ENCODE results near the gene MRPL36. TPM values are rescaled to one million over a fixed set of nuclear protein-coding genes. Genes with fewer than 3 reads are reported as not detected.

Gene MRPL36
- total and polyA plus RNA-seq, 2 donors (not counting 1 experiment from before 2014, with no cell fraction given): 47.9 to 54.8 TPM

DNA sequence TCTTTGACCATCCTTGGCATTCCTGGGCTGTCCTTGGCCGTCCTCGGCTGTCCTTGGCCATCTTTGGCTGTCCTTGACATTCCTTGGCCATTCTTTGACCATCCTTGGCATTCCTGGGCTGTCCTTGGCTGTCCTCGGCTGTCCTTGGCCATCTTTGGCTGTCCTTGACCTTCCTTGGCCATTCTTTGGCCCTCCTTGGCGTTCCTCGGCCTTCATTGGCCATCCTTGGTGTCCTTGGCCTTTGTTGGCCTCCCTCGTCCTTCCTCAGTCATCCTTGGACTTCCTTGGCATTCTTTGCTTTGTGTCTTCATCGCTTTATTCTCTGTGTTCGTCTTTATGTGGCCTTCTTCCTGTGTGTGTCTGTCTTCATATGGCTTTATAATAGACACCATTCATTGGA, 22.2 kb upstream of the MRPL36 start:
- Histone ChIP-seq H3K27ac (ENCODE audit: insufficient read depth, low read length) (no peak overlapping the region), H3K79me2 (ENCODE audit: control insufficient read depth, insufficient read depth, low read length) (no peaks in the 10 kb centered on the region), H3K9ac (ENCODE audit: insufficient read depth, low read length) (no peak overlapping the region), H3K9me3 (ENCODE audit: control insufficient read depth, insufficient read depth, low read depth, low read length) (no peaks in the 10 kb centered on the region), H3K27me3 (ENCODE audit: control insufficient read depth, insufficient read depth, low read length) (no peaks in the 10 kb centered on the region), H2AFZ (ENCODE audit: low read length) (no peak overlapping the region), H4K20me1 (ENCODE audit: control insufficient read depth, extremely low read depth, insufficient read depth, low read length) (no peaks in the 10 kb centered on the region), H3K4me2 (ENCODE audit: extremely low read depth, insufficient read depth, low read length) (no peak overlapping the region), H3K4me3 (replicated peaks in 1 of 4; ENCODE audit: control extremely low read depth in 1 of 4, insufficient read depth in 1 of 4, low read depth in 3 of 4, low read length in 4 of 4) (no peak overlapping the region), H3K36me3 (ENCODE audit: control insufficient read depth, insufficient read depth, low read length) (peaks cover 5% of the 10 kb centered on the region), H3K4me1 (ENCODE audit: control insufficient read depth, extremely low read depth, insufficient read depth, low read length) (no peaks in the 10 kb centered on the region)
- DNase-seq (ENCODE audit: low read depth in 2 of 2): no peak
- TF ChIP-seq, protein P1, sequence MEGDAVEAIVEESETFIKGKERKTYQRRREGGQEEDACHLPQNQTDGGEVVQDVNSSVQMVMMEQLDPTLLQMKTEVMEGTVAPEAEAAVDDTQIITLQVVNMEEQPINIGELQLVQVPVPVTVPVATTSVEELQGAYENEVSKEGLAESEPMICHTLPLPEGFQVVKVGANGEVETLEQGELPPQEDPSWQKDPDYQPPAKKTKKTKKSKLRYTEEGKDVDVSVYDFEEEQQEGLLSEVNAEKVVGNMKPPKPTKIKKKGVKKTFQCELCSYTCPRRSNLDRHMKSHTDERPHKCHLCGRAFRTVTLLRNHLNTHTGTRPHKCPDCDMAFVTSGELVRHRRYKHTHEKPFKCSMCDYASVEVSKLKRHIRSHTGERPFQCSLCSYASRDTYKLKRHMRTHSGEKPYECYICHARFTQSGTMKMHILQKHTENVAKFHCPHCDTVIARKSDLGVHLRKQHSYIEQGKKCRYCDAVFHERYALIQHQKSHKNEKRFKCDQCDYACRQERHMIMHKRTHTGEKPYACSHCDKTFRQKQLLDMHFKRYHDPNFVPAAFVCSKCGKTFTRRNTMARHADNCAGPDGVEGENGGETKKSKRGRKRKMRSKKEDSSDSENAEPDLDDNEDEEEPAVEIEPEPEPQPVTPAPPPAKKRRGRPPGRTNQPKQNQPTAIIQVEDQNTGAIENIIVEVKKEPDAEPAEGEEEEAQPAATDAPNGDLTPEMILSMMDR (conservative IDR thresholded peaks at IDR 0.05 in 1 of 2, IDR thresholded peaks at IDR 0.05 in 1 of 2; ENCODE audit: low read depth in 1 of 2, low read length in 2 of 2): no peak
- no peak for TF ChIP-seq EZH2 (IDR thresholded peaks at IDR 0.05; ENCODE audit: low read length, missing control alignments)

DNA sequence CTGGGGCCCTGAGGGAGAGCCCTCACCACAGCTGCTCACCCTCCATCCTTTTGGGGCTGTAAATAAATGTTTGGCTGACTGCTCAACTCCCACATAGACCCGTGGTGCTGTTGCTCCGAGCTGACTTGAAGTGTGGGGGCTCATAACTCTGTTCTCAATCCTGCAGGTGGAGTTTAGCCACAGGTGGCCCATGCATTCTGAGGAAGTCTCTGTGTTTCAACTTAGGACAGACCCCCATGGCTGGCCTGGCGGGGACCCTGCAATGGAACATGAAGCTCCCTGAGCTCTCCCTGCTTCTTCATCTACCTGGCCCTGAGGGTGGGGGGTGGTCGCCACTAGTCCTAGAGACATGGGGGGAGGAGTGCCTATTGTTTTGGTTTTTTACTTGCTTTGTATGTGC, 21.3 kb upstream of the MRPL36 start:
- H3K36me3 ChIP-seq (ENCODE audit: control insufficient read depth, insufficient read depth, low read length): peaks cover 9% of the 10 kb centered on the region
- no peaks in the 10 kb centered on the region for H4K20me1 ChIP-seq (ENCODE audit: control insufficient read depth, extremely low read depth, insufficient read depth, low read length)
- H3K27me3 ChIP-seq (ENCODE audit: control insufficient read depth, insufficient read depth, low read length): no peaks in the 10 kb centered on the region
- no peak overlapping the region for H3K9ac ChIP-seq (ENCODE audit: insufficient read depth, low read length)
- H3K27ac ChIP-seq (ENCODE audit: insufficient read depth, low read length): no peak overlapping the region
- DNase-seq (ENCODE audit: low read depth in 2 of 2): no peak
- TF ChIP-seq, protein P1 (conservative IDR thresholded peaks at IDR 0.05 in 1 of 2, IDR thresholded peaks at IDR 0.05 in 1 of 2; ENCODE audit: low read depth in 1 of 2, low read length in 2 of 2): no peak
- TF ChIP-seq EZH2 (IDR thresholded peaks at IDR 0.05; ENCODE audit: low read length, missing control alignments): no peak
- H3K4me1 ChIP-seq (ENCODE audit: control insufficient read depth, extremely low read depth, insufficient read depth, low read length): no peaks in the 10 kb centered on the region
- no peaks in the 10 kb centered on the region for H3K9me3 ChIP-seq (ENCODE audit: control insufficient read depth, insufficient read depth, low read depth, low read length)
- no peaks in the 10 kb centered on the region for H3K79me2 ChIP-seq (ENCODE audit: control insufficient read depth, insufficient read depth, low read length)
- H3K4me2 ChIP-seq (ENCODE audit: extremely low read depth, insufficient read depth, low read length): no peak overlapping the region
- no peak overlapping the region for H3K4me3 ChIP-seq (replicated peaks in 1 of 4; ENCODE audit: control extremely low read depth in 1 of 4, insufficient read depth in 1 of 4, low read depth in 3 of 4, low read length in 4 of 4)
- H2AFZ ChIP-seq (ENCODE audit: low read length): no peak overlapping the region

DNA sequence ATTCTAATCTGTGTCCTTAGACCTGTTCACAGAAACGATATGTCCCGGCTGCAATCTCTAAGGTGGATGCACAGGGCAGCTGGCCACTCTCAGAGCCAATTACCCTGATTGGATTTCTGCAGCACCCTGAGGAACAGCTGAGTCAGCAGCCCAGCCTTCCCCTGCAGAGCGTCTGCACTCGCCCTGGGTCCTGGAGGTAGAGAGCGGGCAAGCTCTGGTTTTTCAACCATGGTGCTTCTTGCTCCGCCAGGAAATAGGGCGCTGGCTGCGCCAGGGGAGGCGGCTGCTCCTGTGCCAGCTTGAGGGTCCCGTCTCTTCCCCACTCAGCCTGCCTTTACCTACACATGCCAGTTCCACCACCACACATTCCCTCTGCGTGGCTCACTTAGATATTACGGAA, 20.7 kb upstream of the MRPL36 start:
- Histone ChIP-seq H3K4me1 (ENCODE audit: control insufficient read depth, extremely low read depth, insufficient read depth, low read length) (no peaks in the 10 kb centered on the region), H3K9me3 (ENCODE audit: control insufficient read depth, insufficient read depth, low read depth, low read length) (no peaks in the 10 kb centered on the region), H3K36me3 (ENCODE audit: control insufficient read depth, insufficient read depth, low read length) (peaks cover 12% of the 10 kb centered on the region), H3K79me2 (ENCODE audit: control insufficient read depth, insufficient read depth, low read length) (no peaks in the 10 kb centered on the region), H3K4me2 (ENCODE audit: extremely low read depth, insufficient read depth, low read length) (no peak overlapping the region), H4K20me1 (ENCODE audit: control insufficient read depth, extremely low read depth, insufficient read depth, low read length) (no peaks in the 10 kb centered on the region), H2AFZ (ENCODE audit: low read length) (no peak overlapping the region), H3K4me3 (replicated peaks in 1 of 4; ENCODE audit: control extremely low read depth in 1 of 4, insufficient read depth in 1 of 4, low read depth in 3 of 4, low read length in 4 of 4) (no peak overlapping the region), H3K27me3 (ENCODE audit: control insufficient read depth, insufficient read depth, low read length) (no peaks in the 10 kb centered on the region), H3K9ac (ENCODE audit: insufficient read depth, low read length) (no peak overlapping the region), H3K27ac (ENCODE audit: insufficient read depth, low read length) (no peak overlapping the region)
- no peak for DNase-seq (ENCODE audit: low read depth in 2 of 2)
- no peak for TF ChIP-seq EZH2 (IDR thresholded peaks at IDR 0.05; ENCODE audit: low read length, missing control alignments)
- TF ChIP-seq, protein P1 (conservative IDR thresholded peaks at IDR 0.05 in 1 of 2, IDR thresholded peaks at IDR 0.05 in 1 of 2; ENCODE audit: low read depth in 1 of 2, low read length in 2 of 2): no peak
